HG02642 (cell line): ENCODE data around the gene NRL.

ENCODE experiments used
- ATAC-seq: cut with Tn5 transposase; IDR thresholded peaks from one replicate; pipeline ENCODE4 v1.9.1; 2021; ENCODE audit warnings: mild to moderate bottlenecking; ENCODE audit not compliant: unreplicated experiment, poor library complexity

The NRL gene

DNA sequence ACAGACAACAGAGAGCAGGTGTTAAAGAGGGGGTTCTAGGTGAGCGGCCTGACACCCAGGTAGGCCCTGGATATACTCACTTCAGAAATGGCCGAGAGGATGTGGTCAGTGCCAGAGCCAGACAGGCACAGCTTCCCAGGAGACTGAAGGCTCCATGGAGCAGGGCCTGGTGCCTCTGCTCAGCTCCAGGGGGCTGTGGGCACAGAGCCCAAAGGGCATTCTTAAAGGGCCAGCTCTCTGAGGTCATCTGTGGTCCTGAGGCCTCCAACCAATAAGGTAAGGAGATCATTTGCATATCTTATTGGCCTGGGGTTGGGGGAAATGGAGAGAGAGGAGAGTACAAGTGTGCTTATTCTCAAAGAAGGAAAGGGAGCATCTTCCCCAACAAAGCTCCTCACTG lies 30.3 kb downstream of the NRL start:
- no peak for ATAC-seq

DNA sequence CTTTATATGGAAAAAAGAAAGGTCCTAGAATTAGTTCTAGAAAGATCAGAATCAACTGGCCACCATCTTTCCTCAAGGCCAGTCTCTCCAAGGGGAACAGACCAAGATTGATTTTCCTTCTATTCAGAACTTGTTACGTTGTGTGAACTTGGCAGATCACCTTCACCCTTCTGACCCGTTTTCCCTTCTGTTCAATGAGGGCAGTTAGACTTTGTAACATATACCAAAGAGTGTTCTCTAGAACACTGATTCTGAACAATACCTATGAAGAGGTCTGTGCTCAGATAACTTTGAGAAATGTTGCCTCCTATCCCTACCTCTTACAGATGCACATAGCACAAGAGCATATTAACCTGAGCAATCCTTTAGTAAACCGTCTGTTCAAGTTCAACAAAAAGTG lies 31.3 kb downstream of the NRL start:
- ATAC-seq: no peak

- no peak for ATAC-seq
These were observed 32.2 kb downstream of the NRL start for GRCh38 chr14:24082411-24083080.

DNA sequence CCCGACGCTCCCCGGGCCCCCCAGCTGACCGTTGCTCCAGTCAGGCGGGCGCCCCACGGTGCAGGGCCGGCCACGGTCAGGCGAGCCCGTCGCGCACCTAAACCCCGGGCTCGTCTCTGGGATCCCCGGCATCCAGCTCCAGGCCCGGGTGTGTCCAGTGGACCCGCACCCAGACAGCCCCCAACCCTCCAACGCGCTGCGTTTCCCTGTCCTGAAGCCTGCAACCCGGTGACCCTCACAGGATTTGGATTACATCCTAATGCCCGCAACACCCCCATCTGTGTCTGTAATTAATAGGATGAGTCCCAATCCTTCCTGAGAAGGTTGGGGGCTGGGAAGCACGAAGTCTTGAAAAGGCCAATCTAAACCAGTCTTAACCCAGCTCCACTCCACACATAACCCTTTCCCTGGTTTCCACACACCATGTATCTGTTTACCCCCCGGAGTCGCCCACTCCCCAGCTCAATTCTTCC lies 33.0 kb downstream of the NRL start:
- ATAC-seq: no peak

DNA sequence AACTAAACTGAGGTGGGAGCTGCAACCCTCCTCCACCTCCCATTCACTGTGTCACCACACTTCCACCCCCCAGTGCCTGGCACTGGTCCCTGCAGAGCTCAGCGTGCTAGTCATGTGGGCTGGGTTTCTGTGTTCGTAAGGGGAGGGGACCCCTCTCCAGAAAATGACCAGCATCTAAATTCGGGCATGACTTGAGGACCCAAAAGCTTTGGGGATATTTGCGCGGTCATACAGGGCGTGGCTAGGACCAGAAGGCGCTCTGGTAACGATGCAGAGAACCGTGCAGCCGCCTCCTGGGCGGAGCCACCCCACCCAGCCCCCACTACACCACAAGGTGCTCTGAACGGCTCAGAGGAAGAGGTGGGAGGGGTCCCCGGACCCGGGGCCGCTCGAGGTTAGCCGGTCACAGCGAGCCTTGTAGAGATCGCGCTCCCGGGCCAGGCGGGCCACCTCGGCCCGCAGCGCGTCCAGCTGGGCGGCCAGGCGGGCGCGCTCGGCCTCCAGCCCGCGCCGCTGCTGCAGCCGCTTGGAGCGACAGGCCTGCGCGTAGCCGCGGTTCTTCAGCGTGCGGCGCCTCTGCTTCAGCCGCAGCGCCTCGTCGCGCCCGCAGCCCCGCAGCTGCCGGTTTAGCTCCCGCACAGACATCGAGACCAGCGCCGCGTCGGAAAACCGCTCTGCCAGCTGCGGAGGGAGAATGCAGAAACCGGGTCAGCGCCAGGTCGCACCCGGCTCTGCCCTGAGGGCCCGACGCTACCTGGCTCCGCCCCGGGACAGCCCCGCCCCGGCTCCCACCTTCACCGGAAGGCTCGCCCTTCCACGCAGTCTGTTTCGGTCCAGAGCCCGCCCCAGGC lies 33.6 kb downstream of the NRL start:
- ATAC-seq: peak; percentile 81

DNA sequence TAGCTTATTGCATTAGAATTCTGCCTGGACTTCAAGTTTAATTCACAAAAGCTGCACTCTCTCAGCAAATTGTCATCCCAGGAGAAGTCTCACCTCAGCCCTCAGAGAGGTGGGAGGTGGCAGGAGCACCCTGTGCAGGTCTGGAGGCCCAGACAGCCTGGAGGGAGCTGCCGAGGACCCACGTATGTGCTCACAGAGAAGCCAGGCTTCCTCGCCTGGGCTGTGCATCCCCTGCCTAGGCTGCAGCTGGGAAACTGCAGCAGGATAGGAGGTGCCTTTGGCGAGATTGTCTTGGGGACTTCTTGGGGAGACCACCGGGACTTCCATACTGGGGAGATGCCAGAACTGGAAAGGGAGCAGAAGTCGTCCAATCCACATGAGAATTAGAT lies 34.6 kb downstream of the NRL start:
- ATAC-seq: no peak

- no peak for ATAC-seq
These were observed 35.1 kb downstream of the NRL start for GRCh38 chr14:24079491-24080141.

- ATAC-seq: no peak
These were observed 36.6 kb downstream of the NRL start for GRCh38 chr14:24078146-24078545.

GRCh38 chr14:24077086-24077485 lies 37.7 kb downstream of the NRL start:
- no peak for ATAC-seq

- no peak for ATAC-seq
These were observed 38.5 kb downstream of the NRL start for GRCh38 chr14:24076302-24076601.

DNA sequence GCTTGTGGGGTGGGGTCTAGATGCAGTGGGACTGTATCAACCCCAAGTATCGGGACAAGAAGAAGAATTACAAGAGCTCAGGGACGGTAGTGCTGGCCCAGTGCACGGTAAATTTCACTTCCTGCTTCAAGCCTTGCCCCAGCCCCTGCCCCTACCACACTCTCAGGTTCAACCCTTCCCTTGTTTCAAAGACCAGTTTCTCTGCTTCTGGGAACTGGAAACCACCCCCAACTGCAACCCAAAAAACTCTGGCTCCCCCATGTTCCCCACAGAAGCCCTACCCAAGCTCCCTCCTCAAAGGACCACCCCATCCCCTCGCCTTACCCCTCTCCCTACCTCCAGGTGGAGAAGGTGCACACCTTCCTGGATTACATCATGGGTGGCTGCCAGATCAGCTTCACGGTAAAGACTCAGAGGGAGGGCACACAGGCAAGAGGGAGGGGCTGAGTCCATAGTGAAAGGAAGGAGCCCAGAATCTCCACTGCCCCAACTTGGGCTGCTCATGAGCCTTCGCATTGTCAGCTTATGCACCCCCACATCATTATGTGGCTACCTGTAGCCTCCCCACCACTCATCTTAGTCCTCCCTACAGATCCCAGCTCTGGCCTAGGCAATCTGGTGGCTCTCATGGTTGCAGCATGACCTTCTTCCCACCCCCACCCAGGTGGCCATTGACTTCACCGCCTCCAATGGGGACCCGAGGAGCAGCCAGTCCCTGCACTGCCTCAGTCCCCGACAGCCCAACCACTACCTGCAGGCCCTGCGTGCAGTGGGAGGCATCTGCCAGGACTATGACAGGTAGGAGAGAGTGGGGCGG lies 39.1 kb downstream of the NRL start:
- no peak for ATAC-seq

DNA sequence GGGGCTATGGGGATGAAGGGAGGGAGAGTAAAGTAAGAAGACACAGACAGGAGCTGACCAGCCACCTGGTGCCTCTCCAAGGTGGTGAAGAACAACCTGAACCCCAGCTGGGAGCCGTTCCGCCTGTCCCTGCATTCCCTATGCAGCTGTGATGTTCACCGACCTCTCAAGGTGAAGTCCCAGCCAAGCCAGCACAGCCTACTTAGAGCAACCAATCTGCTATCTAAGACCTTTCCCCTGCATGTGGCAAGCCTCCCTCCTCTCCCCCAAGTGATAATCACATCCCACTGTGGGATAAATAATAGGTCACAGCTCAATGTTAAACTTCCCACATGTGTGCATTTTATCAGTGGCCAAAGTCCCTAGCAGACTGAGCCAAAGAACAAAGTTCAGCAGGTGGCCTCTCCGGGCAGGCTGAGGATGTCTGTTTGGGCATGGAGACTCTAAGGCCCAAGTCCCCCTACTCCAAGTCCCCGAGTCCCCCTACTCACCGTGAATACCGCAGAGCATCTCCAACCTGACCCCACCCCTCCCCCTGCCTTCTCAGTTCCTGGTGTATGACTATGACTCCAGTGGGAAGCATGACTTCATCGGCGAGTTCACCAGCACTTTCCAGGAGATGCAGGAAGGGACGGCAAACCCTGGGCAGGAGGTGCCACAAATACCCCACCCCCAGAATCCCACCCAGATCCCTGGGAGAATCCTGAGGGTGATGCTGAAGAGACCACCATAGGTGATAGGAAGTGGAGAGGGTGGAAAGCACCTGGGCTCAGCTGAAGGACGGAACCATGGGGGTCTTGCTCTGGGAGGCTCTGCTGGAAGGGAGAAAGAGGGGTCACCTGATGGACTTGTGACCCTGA lies 39.9 kb downstream of the NRL start:
- ATAC-seq: no peak

DNA sequence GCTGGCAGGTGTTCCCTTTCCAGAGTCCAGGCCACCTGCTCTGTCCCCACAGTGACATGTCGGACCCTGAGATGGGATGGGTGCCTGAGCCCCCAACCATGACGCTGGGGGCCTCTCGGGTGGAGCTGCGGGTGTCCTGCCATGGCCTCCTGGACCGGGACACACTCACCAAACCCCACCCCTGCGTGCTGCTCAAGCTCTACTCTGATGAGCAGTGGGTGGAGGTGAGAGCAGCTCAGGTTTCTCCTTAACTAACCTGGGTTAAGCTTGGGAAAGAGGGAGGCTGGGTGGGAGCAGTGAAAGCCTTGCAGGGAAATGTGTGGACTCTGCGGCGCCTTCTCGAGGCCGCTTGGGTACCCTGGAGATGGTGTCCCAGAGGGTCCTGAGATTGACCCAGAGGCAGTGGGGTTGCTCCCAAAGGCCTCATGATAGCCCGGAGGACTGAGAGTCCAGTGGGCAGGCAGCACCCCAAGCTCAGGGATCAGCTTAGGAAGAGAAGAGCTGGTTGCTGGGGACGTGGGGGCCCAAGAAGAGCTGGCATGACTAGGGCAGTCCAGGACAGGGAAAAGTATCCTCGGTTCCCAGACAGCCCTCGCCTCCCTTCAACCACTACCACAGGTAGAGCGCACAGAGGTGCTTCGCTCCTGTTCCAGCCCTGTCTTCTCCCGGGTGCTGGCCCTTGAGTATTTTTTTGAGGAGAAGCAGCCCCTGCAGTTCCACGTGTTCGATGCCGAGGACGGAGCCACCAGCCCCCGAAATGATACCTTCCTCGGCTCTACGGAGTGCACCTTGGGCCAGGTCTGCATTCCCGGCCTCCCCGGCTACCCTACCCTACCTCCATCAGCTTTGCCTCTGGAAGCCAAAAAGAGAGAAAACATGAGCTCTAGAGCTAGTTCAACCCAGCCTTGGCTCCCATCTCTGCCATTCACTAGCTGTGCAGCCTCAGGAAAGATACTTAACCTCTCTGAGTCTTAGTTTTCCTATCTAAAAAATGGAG lies 41.6 kb downstream of the NRL start:
- no peak for ATAC-seq

GRCh38 chr14:24072436-24072835 lies 42.3 kb downstream of the NRL start:
- no peak for ATAC-seq

GRCh38 chr14:24071836-24072430 lies 42.8 kb downstream of the NRL start:
- no peak for ATAC-seq

DNA sequence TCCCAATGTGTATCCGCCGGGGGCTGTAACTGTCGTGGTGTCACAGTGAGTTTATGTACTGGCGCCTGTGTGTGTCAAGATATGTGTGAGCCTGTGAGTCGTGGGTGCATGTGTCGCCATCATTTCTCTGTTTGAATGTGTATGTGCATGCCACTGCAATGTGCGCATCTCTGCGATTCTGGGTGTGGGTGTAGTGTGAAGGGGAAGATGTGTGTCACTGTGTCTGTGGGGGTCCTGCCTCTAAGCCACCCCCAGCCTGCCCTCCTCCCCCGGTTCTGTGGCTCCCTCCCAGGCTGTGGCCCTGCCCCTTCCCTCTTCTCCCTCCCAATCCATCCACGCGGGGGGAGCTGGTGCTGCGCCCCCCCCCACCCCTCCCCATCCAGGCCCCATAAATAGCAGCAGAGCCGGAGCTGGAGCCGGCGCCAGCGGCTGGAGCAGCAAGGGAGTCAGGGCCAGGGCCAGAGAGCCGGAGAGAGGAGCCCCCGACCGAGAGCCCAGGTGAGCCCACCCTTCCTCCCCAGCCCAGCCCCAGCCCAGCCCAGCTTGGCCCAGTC lies 43.5 kb downstream of the NRL start, which contains the start of gene CPNE6:
Gene CPNE6 (plus strand): TSS at position 419 of the 554 bp plus-strand sequence. CDS start 1,375 bp downstream, outside the sequence.
- no peak for ATAC-seq

- no peak for ATAC-seq
These were observed 44.2 kb downstream of the NRL start for GRCh38 chr14:24070285-24071143.
